ENCODE data around the gene AFF3.

AFF3 gene

DNA sequence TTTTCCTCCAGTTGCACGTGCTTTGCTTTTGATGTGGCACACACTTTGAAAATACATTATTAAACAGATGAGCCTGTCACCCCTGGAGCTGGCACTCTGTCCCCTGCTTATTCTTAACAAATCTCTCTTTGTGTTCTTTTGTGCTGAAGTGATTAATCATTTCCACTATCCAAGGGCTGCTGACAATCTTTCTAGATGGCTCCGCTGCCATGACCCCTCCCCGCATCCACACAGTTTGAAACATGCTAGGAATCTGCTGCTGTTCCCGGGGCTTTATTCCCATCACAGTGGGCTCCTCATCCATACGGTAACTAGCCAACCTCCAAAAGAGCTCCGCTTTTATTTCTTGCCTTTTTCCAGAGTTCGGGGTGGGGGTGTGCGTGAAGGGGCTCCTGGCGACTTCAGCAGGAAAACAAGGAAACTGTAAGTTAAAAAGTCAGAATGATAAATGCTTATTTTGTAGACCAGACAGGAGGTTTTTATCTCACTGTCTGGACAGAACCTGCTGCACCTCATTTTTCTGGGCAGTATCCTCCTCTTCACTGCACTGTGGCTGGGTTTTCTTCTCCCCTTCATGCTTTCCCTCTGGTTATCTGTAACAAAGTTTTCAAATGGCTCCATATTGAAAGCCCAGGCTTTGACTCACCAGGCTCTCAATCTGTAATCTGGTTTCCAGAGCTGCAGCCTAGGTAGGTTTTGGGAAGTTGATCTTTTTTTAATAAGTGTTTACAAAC is 319.7 kb downstream of the AFF3 start:
- no peak overlapping the region for H3K4me2 ChIP-seq (ENCODE audit: low read length)
- no peak overlapping the region for H3K4me3 ChIP-seq (ENCODE audit: low read depth, low read length, poor library complexity, severe bottlenecking)
- H3K27ac ChIP-seq (ENCODE audit: low read depth, low read length, poor library complexity, severe bottlenecking) = no peak overlapping the region

GRCh38 chr2:99821984-99822383 is 320.4 kb downstream of the AFF3 start:
- no peaks in the 10 kb centered on the region for H3K27me3 ChIP-seq (ENCODE audit: insufficient read depth, low read length)
- no peak overlapping the region for H2AFZ ChIP-seq (ENCODE audit: low read length)
- H4K20me1 ChIP-seq (ENCODE audit: insufficient read depth, low read length) = no peaks in the 10 kb centered on the region
- no peaks in the 10 kb centered on the region; the same call in 1 of the 2 replicates for H3F3A ChIP-seq (ENCODE audit: insufficient read depth, low read length)
- H3K4me1 ChIP-seq (ENCODE audit: insufficient read depth, low read length, severe bottlenecking) = no peaks in the 10 kb centered on the region
- no peak overlapping the region for H3K9ac ChIP-seq (ENCODE audit: low read length)
- no peaks in the 10 kb centered on the region for H3K9me3 ChIP-seq (ENCODE audit: low read length)
- H3K36me3 ChIP-seq (ENCODE audit: insufficient read depth, low read length) = peaks cover 76% of the 10 kb centered on the region
- no peak overlapping the region for H3K4me2 ChIP-seq (ENCODE audit: low read length)
- no peak overlapping the region for H3K27ac ChIP-seq (ENCODE audit: low read depth, low read length, poor library complexity, severe bottlenecking)
- H3K9me2 ChIP-seq (ENCODE audit: low read depth, low read length) = no peaks in the 10 kb centered on the region
- H3K4me3 ChIP-seq (ENCODE audit: low read depth, low read length, poor library complexity, severe bottlenecking) = no peak overlapping the region
- H3K79me2 ChIP-seq (ENCODE audit: insufficient read depth, low read length) = no peaks in the 10 kb centered on the region
- TF ChIP-seq, protein P1, sequence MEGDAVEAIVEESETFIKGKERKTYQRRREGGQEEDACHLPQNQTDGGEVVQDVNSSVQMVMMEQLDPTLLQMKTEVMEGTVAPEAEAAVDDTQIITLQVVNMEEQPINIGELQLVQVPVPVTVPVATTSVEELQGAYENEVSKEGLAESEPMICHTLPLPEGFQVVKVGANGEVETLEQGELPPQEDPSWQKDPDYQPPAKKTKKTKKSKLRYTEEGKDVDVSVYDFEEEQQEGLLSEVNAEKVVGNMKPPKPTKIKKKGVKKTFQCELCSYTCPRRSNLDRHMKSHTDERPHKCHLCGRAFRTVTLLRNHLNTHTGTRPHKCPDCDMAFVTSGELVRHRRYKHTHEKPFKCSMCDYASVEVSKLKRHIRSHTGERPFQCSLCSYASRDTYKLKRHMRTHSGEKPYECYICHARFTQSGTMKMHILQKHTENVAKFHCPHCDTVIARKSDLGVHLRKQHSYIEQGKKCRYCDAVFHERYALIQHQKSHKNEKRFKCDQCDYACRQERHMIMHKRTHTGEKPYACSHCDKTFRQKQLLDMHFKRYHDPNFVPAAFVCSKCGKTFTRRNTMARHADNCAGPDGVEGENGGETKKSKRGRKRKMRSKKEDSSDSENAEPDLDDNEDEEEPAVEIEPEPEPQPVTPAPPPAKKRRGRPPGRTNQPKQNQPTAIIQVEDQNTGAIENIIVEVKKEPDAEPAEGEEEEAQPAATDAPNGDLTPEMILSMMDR (IDR thresholded peaks at IDR 0.05; ENCODE audit: low read length) = no peak
- TF ChIP-seq EZH2 (IDR thresholded peaks at IDR 0.05; ENCODE audit: borderline replicate concordance, low read length) = no peak

More for the DNA sequence above, 319.7 kb downstream of the AFF3 start:
- TF ChIP-seq EZH2 (IDR thresholded peaks at IDR 0.05; ENCODE audit: borderline replicate concordance, low read length) = no peak
- TF ChIP-seq, protein P1 (IDR thresholded peaks at IDR 0.05; ENCODE audit: low read length) = no peak
- Histone ChIP-seq H3K9ac (ENCODE audit: low read length) (no peak overlapping the region), H2AFZ (ENCODE audit: low read length) (no peak overlapping the region), H3K36me3 (ENCODE audit: insufficient read depth, low read length) (peaks cover 74% of the 10 kb centered on the region), H3K9me3 (ENCODE audit: low read length) (no peaks in the 10 kb centered on the region), H3K27me3 (ENCODE audit: insufficient read depth, low read length) (no peaks in the 10 kb centered on the region), H3K9me2 (ENCODE audit: low read depth, low read length) (no peaks in the 10 kb centered on the region), H4K20me1 (ENCODE audit: insufficient read depth, low read length) (no peaks in the 10 kb centered on the region), H3F3A (ENCODE audit: insufficient read depth, low read length) (no peaks in the 10 kb centered on the region; the same call in 1 of the 2 replicates), H3K4me1 (ENCODE audit: insufficient read depth, low read length, severe bottlenecking) (peaks cover 1% of the 10 kb centered on the region), H3K79me2 (ENCODE audit: insufficient read depth, low read length) (no peaks in the 10 kb centered on the region)

GRCh38 chr2:99821572-99821971 is 320.8 kb downstream of the AFF3 start:
- no peak overlapping the region for H3K27ac ChIP-seq (ENCODE audit: low read depth, low read length, poor library complexity, severe bottlenecking)
- H2AFZ ChIP-seq (ENCODE audit: low read length) = no peak overlapping the region
- no peak overlapping the region for H3K4me3 ChIP-seq (ENCODE audit: low read depth, low read length, poor library complexity, severe bottlenecking)
- H4K20me1 ChIP-seq (ENCODE audit: insufficient read depth, low read length) = no peaks in the 10 kb centered on the region
- no peaks in the 10 kb centered on the region; the same call in 1 of the 2 replicates for H3F3A ChIP-seq (ENCODE audit: insufficient read depth, low read length)
- H3K27me3 ChIP-seq (ENCODE audit: insufficient read depth, low read length) = no peaks in the 10 kb centered on the region
- no peaks in the 10 kb centered on the region for H3K4me1 ChIP-seq (ENCODE audit: insufficient read depth, low read length, severe bottlenecking)
- no peaks in the 10 kb centered on the region for H3K9me3 ChIP-seq (ENCODE audit: low read length)
- H3K4me2 ChIP-seq (ENCODE audit: low read length) = no peak overlapping the region
- no peaks in the 10 kb centered on the region for H3K79me2 ChIP-seq (ENCODE audit: insufficient read depth, low read length)
- TF ChIP-seq, protein P1 (IDR thresholded peaks at IDR 0.05; ENCODE audit: low read length) = no peak
- no peak for TF ChIP-seq EZH2 (IDR thresholded peaks at IDR 0.05; ENCODE audit: borderline replicate concordance, low read length)
- H3K36me3 ChIP-seq (ENCODE audit: insufficient read depth, low read length) = peaks cover 76% of the 10 kb centered on the region
- H3K9ac ChIP-seq (ENCODE audit: low read length) = no peak overlapping the region
- no peaks in the 10 kb centered on the region for H3K9me2 ChIP-seq (ENCODE audit: low read depth, low read length)

Data from OCI-LY1 (cell line).